Epithelial cell of proximal tubule (primary cell): ENCODE data around the gene HIVEP3. TPM values are rescaled to one million over a fixed set of nuclear protein-coding genes. Genes with fewer than 3 reads are reported as not detected.

ENCODE experiments used
- DNase-seq: peaks from one replicate; pipeline ENCODE4 v3.0.0-alpha.2; 2011; ENCODE audit warnings: low read depth
- H3K4me3 ChIP-seq: 2 replicates; pipeline ENCODE4 v1.5.1; 2011; ENCODE audit warnings: low read depth, mild to moderate bottlenecking, low read length
- CTCF ChIP-seq: conservative IDR thresholded peaks from 2 replicates; pipeline ENCODE4 v1.5.1; 2012; ENCODE audit warnings: low read depth, mild to moderate bottlenecking, low read length
- total RNA-seq: library from RNA; depleted of rRNA; stranded (reverse); fragments of >200 nt; gene quantifications from 2 replicates; pipeline ENCODE4 v1.2.3, GENCODE V29; 2015

The HIVEP3 gene
- total RNA-seq, 1 donor from 2014 or later = 3.9 TPM

DNA sequence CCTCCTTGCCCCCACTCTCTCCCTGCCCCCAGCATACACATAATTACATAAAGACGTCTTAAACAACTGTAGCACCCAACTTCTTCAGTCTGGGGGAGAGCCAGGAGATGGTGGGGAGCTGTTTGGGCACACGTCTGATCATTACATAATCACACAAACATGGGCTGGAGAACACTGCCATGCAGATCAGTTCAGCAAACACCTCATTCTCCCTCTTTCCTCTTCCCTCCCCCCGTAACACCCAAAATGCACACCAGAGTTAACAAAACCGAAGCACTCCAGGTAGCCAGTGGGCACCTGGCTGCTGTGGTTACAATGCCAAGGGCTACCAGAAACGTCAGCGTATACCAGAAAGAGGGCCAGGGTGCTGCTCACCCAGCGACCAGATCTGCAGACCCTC lies 1.6 kb downstream of the HIVEP3 start:
- no peak for DNase-seq
- peak overlapping the region; percentile 72 for H3K4me3 ChIP-seq
- TF ChIP-seq CTCF = no peak

GRCh38 chr1:41915786-41916571 lies 2.7 kb downstream of the HIVEP3 start:
- peak overlapping the region; percentile 72 for H3K4me3 ChIP-seq
- DNase-seq = no peak
- TF ChIP-seq CTCF = no peak

- H3K4me3 ChIP-seq = no peak overlapping the region
- no peak for TF ChIP-seq CTCF
- DNase-seq = no peak
Observed at GRCh38 chr1:41914516-41914915, 4.2 kb downstream of the HIVEP3 start.

DNA sequence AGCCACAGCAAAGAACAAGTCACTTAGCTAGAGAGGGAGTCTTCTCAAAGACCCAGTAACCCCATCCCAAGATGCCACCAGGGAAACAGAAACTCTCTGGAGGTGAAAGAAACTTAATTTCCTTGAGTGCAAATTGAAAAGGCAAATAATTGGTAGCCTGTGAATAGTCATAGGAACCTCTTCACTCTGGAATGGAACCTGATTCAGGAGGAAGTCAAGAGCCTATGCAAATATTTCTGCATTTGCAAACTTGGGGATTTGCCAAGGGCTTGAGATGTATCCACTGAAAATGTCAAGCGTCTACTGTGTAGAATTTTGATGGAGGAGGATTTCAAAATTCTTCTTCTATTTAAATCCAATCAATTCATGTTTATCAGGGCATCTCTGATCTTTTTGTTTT lies 5.7 kb downstream of the HIVEP3 start:
- no peak for DNase-seq
- TF ChIP-seq CTCF = no peak
- H3K4me3 ChIP-seq = no peak overlapping the region

GRCh38 chr1:41908288-41908895 lies 10.3 kb downstream of the HIVEP3 start:
- DNase-seq = no peak
- no peak for TF ChIP-seq CTCF
- no peak overlapping the region for H3K4me3 ChIP-seq

GRCh38 chr1:41907446-41907845 lies 11.3 kb downstream of the HIVEP3 start:
- no peak for TF ChIP-seq CTCF
- no peak overlapping the region for H3K4me3 ChIP-seq
- no peak for DNase-seq

DNA sequence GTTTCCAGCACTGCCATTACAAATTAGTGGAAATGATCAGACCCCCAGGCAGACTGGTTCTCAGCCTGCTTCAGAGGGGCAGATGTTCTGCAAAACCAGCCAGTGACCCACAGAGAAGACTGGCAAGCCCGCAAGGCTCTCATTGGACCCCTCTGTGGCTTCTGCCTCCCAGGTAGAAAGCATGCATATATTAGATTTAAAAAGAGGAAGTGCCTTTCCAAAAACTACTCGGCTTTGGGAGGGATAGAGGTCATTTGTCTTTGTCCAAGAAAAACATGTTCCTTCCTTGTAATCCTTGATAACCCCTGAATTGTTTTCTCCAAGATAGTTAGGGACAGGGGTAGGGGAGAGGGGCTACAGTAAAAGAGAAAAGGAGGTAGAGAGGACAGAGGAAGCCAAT lies 11.8 kb downstream of the HIVEP3 start:
- DNase-seq = no peak
- no peak for TF ChIP-seq CTCF
- no peak overlapping the region for H3K4me3 ChIP-seq
